AG09319 (cell line): Measurements from ENCODE around the gene STRBP.
"Not testable (repeated sequence)": the region's sequence is repeated elsewhere in the genome, so short reads cannot be mapped to it uniquely, and the experiment has no call there.

Source experiments
- DNase-seq: peaks from one replicate; pipeline ENCODE4 v3.0.0-alpha.2; 2010; ENCODE audit warnings: low read depth; ENCODE audit errors: extremely low read depth
- CTCF ChIP-seq: IDR thresholded peaks from 2 replicates; pipeline ENCODE4 v1.5.1; 2011; ENCODE audit warnings: low read depth, mild to moderate bottlenecking, inconsistent platforms, low read length, moderate library complexity

Gene STRBP

GRCh38 chr9:123310551-123311249 lies 42.3 kb upstream of the STRBP start:
- no peak for DNase-seq
- TF ChIP-seq CTCF, result no peak

- no peak for TF ChIP-seq CTCF
- DNase-seq, result no peak
Observed at GRCh38 chr9:123309611-123310010, 41.2 kb upstream of the STRBP start.

GRCh38 chr9:123305879-123306278 lies 37.5 kb upstream of the STRBP start:
- no peak for DNase-seq
- TF ChIP-seq CTCF, result no peak

GRCh38 chr9:123304340-123304691 lies 35.9 kb upstream of the STRBP start:
- TF ChIP-seq CTCF, result no peak
- no peak for DNase-seq

- DNase-seq, result no peak
Observed at GRCh38 chr9:123302348-123303214, 34.2 kb upstream of the STRBP start.

GRCh38 chr9:123301936-123302335 lies 33.5 kb upstream of the STRBP start:
- not testable (repeated sequence) for DNase-seq

More at GRCh38 chr9:123302348-123303214, 34.2 kb upstream of the STRBP start:
- TF ChIP-seq CTCF, result no peak

GRCh38 chr9:123300554-123300953 lies 32.2 kb upstream of the STRBP start:
- no peak for TF ChIP-seq CTCF
- no peak for DNase-seq
